ENCODE measurements around the gene SHC4.
"Not testable (repeated sequence)": the region's sequence is repeated elsewhere in the genome, so short reads cannot be mapped to it uniquely, and the experiment has no call there.

The SHC4 gene

GRCh38 chr15:48963524-48964113 is at the start of gene SHC4:
SHC4 (minus strand) TSS chr15:48963919; CDS start chr15:48963015, 904 bp downstream.
- DNase-seq: peak; percentile 39 to 49

DNA sequence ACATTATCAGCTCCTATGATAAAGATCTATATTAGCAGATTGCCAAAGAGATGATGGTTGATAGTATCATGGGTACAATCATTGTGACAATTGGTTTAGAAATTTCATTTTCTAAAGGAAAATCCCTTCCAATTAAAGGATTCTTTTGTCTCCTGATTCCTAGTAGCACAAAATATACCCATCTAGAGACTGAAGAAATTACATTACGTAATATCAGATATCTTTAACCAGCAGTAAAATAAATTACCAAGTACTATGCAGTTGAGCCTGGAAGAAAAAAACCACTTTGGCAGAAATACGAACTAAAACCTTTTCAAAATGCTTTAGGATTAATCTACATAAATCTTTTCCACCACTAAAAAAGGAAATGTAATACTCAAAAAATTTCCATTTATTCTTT is 35.6 kb upstream of the SHC4 start:
- DNase-seq: no peak

- DNase-seq: no peak
Measured at GRCh38 chr15:48996276-48996675, 32.6 kb upstream of the SHC4 start.

DNA sequence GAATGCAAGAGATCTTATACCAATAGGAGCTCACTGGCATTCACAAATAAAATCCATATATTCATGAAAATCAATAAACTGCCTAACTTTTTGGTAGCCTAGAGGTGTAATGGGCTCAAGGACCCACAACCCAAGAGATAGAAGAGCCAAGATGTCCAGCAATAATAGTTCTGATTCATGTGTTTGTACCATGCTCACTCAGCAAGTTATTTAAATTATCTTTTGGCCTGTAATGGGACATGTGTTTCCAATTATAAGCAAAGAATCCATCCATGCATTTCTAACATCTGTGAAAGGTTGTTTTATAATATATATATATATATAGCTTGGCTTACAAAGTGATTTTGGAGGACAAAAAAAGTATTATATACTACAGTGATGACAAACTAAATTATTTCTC is 29.7 kb upstream of the SHC4 start:
- no peak for DNase-seq

GRCh38 chr15:48992545-48992944 is 28.8 kb upstream of the SHC4 start:
- DNase-seq: no peak

DNA sequence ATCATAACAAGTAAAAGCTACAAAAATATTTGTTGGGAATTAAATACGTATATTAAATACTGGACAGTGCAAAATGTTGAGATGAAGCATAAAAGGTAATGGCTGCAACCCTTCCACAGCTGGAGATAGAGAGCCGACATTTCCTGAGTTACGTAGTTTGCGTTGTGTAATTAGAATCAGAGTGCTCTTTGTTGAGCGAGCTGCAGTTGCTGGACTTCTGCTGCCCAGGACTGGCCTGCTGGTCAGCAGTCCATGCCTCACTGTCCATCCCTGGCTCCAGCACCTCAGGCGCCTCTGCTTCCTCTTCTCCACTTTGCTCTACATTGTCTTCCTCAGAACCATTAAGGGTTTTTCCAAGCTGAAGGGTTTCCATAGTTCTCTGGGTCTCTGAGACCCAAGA is 28.4 kb upstream of the SHC4 start:
- DNase-seq: no peak

DNA sequence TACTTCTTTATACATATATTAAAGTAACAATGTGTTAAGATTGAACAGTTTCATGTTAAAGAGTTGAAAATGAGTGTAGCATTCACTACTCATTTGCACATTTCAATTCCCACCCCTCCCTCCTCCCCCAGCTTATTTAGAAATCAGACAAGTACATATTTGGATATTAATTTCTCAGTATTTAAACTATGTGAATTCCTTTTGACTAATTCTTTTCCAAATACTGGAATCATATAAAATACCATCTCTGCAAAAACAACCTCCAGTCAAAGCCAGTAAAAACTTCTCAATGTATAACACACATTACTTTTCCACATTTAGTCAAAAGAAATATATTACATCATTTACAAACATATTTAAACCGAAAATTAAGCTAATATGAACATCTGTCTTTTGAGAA is 25.5 kb upstream of the SHC4 start:
- no peak for DNase-seq

- DNase-seq: no peak
Measured at GRCh38 chr15:48987142-48987541, 23.4 kb upstream of the SHC4 start.

- no peak for DNase-seq
Measured at GRCh38 chr15:48986240-48986639, 22.5 kb upstream of the SHC4 start.

GRCh38 chr15:48985516-48985915 is 21.8 kb upstream of the SHC4 start:
- DNase-seq: no peak

GRCh38 chr15:48984811-48985352 is 21.2 kb upstream of the SHC4 start:
- no peak for DNase-seq

- no peak for DNase-seq
Measured at GRCh38 chr15:48984021-48984710, 20.4 kb upstream of the SHC4 start.

GRCh38 chr15:48983300-48983699 is 19.6 kb upstream of the SHC4 start:
- DNase-seq: no peak

DNA sequence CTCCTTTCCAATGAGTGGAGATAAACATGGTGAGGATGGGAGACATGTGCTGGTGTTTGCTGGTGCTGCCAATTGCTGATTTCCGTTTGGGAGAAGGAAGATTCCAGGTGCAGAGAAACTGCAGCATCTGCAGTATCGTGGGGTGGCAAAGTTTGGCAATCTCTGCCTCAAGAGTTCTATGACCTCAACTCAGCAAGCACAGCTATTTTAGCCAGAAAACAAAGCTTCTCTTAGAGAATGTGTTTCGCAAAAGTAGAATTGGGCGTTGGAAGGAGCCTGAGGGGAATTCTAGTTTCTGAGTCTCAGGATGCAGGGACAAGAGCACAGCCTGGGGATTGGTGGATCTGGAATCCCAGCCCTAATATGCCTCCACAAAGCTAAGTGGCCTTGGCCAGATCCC is 18.2 kb upstream of the SHC4 start:
- DNase-seq: no peak

- DNase-seq: no peak
Measured at GRCh38 chr15:48978638-48979037, 14.9 kb upstream of the SHC4 start.

DNA sequence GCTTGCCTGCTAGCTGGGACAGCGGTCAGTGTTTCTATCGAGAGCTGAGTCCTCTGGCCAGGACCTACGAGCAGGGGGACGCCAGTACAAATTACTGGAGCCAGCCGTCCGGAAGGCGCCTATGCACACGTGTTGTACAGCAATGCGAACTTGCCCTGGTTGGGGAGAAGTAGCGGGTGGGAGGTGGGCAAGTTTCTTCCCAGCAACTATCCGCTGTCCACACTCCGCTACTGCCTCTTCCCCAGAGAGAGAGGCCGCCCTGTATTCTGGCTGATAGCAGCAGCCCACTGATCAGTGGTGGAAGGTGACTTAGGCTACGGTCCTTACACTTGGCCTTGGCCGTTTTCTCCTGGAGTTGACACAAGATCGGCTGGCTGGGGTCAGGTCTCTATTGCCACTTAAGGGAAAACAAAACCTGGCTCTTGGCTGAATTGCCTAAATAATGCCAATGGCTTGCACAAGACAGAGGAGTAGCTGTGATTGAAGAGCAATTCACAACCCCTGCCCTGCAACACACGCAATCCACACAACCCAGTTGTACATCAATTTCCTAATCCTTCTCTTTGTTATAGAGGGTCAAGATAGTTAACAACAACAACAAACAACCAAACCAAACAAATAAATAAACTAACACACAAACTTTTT is 12.8 kb upstream of the SHC4 start:
- no peak for DNase-seq

DNA sequence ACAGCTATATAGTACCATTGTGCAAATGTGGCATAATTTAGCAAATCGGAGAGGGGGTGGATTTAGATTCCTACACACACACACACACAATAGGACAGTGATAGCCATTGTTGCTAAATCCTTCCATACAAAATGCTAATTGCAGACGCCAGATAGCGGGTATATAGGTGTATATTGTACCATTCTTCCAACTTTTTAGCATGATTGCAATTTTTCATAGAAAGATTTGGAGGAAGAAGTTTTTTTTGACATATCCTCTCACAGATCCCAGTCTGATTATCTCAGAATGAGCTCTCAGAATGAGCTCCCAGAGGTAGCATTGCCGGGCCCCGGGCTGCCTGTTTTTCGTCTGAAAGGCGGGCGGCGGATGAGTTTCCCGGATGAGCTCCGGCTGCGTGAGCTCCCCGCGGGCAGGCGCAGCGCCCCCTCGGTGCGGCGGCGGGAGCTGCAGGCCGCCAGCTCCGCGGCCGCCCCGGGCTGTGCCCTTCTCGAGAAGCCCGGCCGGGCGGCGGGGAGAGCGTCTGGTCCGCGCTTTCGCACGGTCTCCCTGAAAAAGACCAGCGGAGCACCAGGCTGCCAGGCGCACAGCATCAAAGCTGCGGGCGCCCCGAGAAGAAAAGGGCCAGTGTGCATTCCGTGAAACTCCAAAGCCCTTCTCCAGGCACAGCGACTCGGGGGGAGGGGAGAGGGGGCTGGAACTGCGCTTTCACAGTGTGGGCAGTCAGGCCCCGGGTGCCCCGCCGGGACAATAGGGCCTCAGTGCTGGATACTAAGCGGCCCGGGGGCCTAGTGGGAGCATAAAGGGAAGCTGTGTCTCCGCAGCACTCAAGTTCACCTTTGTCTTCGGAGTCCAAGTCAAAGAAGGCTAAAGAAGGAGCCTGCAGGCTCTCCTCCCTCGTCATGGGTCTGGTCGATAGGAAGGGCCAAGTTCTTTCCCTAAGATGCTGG is 12.0 kb upstream of the SHC4 start:
- peak; percentile 85 to 88 for DNase-seq

DNA sequence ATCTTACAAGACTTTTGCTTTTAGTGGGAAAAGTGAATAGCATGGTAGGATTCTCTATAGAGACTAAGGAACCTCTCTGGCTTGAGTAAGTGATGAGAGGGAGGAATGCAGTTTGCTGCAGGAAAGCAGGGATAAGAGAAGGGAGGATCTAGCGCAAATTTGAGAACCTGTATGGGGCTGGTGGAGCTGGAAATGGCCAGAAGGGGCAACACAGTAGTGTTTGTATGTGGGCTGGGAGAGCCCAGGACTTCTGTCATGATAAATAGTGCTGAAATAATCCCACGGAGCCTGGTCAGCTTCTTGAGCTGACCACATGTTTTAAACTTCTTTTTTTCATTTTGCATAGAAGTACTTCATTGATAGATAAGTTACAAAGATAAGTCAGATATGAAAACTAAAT is 11.2 kb upstream of the SHC4 start:
- DNase-seq: no peak

DNA sequence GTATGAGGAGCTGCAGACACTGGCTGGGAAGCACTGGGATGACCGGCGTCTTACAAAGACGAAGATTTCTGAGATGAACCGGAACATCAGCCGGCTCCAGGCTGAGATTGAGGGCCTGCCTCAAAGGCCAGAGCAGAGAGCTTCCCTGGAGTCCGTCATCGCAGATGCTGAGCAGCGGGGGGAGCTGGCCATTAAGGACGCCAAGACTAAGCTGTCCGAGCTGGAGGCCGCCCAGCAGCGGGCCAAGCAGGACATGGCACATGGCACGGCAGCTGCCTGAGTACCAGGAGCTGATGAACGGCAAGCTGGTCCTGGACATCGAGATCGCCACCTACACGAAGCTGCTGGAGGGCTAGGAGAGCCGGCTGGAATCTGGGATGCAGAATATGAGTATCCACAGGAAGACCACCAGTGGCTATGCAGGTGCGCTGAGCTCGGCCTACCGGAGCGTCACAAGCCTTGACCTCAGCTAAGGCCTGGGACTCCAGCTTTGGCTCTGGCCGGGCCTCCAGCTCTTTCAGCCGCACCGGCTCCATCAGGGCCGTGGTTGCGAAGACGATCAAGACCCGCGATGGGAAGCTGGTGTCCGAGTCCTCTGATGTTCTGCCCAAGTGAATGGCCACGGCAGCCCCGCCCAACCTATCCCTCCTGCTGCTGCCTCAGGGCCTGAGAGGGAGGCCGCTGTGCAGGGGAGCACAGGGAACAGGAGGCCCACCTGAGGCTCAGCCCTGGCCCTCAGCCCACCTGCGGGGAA is 9.2 kb upstream of the SHC4 start:
- DNase-seq: no peak

GRCh38 chr15:48970926-48971325 is 7.2 kb upstream of the SHC4 start:
- DNase-seq: not testable (repeated sequence)

DNA sequence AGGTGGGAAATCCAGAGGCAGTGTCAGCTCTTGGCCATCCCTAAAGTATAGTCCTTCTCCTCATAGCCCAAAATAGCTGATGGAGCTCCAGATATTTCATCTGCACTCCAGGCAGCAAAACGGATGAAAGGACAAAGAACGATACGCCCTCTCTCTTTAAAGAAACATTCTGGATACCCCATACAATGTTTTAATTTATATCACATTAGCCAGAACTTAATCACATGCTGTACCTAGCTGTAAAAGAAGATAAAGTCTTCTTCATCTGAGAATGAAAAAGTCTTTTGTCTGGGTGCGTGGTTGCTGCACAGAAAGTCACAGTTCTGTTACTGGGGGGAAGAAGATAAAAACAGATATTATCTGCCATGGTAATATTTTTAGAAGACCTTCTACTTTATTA is 4.3 kb upstream of the SHC4 start:
- DNase-seq: no peak

DNA sequence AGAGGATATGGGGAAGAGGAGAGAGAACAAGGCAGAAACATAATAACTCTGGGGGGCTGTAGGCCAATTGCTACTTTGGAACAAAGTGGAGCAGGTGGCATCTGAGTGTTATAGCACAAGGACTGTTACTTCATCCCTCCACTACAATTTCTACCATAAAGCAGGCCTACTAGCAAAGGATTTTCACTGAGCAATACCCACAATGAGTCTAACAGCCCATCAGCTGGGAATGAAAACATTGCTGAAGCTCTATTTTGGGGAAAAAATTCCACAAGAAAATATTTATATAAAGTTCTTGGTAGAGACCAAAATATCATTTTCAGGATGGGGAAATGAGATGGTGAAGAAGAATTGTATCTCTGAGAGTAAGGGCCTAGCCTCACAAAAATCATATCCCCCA is 3.6 kb upstream of the SHC4 start:
- DNase-seq: no peak

Measured in activated T-cell treated with anti-CD3 and anti-CD28 coated beads, Interleukin-2, amount 50 U/mL, for 48 hours (primary cell).